Measurements from ENCODE around the gene CLEC2D.
"Not testable (repeated sequence)": the region's sequence is repeated elsewhere in the genome, so short reads cannot be mapped to it uniquely, and the experiment has no call there.

The CLEC2D gene

DNA sequence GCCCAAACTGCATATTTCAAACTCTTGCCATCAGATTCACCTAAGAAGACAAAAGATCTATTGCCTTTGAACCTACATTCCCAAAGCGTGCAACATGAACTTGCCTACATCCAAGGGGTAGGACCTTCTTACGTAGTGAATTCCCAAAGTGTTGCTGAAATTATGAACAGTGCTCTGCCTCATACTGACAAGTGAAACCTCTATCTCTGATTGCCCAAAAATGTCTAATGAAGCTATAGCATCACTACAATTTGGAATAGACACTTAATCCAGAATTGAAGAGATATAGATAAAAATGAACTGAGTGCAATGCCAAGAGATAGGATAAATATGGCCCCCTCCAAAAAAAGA, 31.1 kb downstream of the CLEC2D start:
- DNase-seq, result no peak

DNA sequence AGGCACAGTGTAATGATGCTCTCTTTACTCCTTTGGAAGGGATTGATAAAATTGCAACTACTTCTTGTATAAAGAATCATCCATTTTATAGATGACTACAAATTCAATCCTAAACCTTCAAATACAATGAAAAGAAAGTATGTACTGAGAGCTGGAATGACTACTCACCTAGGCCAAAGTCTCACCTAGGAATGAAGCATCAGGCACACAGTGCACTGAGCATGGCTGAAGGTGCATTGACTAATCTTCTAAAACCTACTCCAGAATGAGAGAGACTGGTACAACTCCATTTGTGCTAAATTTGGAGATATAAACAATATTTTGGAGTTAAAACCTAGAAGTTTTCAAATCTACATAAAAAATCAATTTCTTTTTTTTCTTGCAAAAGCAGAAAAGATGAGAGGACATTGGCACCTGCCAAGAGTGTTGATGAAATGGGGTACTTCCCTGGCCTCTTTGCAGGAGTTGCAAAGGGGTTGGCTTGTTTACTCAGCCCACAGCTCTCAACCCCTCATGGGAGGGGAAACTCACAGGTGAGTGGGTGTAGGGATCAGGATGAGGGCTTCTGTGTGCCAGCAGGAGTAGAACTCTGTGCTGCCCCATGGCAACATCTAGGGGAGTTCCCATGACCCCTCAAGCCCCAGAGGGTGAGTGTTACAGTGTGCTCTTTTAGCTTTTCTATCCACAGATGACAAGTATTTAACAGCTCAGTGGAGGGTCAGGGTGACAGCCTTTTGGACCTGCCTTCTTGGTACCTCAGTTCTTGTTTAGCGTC, 32.1 kb downstream of the CLEC2D start:
- no peak for DNase-seq

DNA sequence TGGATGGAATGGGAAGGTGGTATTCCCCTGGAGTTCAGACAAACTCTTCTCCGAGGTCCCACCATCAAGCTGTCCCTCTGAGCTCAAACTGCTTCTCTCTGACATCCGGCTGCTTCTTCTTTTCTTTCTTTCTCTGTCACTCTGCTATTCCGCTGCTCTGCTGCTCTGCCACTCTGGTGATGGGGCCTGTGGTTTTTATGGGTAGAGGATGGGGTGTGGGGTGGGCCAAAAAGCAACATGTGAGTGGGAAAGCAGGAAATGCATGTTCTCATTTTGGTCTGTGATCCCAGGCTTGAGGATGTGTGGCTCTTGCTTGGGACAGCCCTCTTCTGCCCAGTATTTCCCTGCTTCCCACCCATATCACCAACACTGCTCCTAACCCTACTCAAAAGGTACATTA, 32.7 kb downstream of the CLEC2D start:
- peak; percentile 41 to 72 for DNase-seq

DNA sequence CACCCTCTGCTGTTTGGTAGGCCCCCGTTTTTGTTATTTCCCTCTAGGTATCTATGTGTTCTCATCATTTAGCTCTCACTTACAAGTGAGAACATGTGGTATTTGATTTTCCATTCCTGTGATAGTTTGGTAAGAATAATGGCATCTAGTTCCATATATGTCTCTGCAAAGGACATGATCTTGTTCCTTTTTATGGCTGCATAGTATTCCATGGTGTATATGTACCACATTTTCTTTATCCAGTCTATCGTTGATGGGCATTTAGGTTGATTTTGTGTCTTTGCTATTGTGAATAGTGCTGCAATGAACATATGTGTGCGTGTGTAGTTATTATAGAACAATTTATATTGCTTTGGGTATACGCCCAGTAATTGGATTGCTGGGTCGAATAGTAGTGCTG, 35.0 kb downstream of the CLEC2D start:
- not testable (repeated sequence) for DNase-seq

GRCh38 chr12:9706086-9706685, 36.7 kb downstream of the CLEC2D start:
- DNase-seq, result no peak

DNA sequence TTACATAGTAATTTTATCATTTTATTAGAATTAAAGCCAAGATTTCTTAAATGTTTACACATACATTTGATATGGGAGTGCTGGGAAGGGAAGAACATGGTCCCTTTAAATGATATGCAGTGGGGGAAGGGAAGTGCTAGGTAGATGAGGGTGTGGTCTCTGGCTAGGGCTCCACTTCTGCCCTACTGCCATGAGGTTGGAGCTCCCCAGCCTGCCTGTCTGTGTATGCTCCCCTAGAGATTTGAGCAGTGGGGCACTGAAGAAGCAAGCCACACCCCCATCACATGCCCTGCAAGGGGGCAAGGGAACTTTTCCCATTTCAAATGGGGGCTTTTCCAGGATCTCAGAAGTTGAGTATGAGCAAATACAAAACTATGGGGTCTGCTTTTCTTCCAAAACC, 37.8 kb downstream of the CLEC2D start:
- no peak for DNase-seq

DNA sequence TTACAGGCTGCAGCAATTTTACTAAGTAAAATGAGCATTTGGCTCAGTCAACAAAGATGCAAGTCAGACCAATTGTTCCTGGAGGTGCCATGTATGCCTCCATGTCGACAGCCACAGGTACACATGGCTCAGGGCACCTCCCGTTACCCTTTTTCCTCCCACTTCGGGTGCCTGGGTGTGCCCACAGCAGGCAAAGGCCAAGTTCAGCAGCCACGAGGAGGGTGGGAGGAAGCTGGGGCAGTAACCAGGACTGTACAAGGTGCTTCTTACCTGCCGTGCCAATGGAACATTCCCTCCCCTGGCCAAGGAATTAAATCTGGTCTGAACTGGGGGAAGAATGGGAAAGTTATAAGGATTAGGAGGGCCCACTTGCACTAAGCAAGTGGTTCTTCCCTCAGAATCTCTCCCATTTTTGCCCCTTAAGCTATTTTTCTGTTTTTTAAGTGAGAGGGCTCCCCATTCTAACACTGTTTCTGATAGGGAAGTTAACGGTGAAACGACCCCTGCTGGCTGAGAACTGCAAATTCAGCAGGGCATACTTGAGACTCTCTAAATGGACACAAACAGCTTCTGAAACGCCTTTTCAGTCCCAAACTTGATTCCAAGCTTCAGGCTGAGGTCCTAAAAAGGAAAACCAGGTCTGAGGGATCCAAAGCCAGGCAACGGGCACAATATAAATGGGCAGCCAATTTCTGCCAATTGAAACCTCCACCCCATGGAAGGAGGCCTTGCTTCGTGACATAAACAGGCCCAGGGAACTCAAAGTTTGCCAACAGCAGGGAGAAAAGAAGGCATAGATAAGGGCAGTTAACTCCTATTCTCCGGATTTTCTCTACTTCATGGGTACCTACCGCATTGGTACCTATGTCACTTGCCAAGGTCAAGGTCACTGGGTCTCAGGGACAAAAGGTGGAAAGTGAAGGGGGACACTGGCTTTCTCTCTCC, 38.6 kb downstream of the CLEC2D start:
- DNase-seq, result peak; percentile 76 to 84

GRCh38 chr12:9708853-9709252, 39.3 kb downstream of the CLEC2D start:
- no peak for DNase-seq

DNA sequence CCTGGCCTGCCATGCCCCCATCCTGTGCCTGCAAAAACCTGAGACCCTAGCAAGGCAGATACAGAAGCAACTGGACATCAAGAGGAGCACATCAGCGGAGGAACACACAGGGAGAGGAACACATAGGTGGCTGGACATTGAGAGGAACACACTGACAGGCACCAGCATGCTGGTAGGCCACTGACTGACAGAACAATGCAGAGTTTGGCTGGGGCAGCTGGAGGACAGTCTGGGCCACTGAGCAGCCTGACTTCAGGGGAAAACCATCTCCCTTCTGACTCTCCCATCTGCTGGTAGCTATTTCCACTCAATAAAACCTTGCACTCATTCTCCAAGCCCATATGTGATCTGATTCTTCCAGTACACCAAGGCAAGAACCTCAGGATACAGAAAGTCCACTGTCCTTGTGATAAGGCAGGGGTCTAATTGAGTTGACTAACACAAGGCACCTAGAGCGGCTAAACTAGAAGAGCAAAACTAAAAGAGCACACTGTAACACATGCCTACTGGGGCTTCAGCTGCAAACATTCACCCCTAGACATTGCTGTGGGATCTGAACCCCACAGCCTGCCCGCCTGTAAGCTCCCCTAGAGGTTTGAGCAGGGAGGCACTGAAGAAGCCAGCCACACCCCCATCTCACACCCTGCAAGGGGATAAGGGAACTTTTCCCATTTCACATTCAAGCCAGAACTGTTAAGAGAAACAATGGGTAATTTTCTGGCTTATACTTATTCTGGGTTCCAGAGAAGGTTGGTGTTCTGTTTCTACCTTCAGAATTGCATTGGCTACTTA, 41.3 kb downstream of the CLEC2D start:
- DNase-seq, result no peak

GRCh38 chr12:9711664-9712063, 42.2 kb downstream of the CLEC2D start:
- DNase-seq, result no peak

GRCh38 chr12:9713032-9713558, 43.6 kb downstream of the CLEC2D start:
- DNase-seq, result not testable (repeated sequence)

GRCh38 chr12:9717070-9717925, 47.8 kb downstream of the CLEC2D start:
- DNase-seq, result no peak

- no peak for DNase-seq
These were observed 49.5 kb downstream of the CLEC2D start for GRCh38 chr12:9718968-9719367.

DNA sequence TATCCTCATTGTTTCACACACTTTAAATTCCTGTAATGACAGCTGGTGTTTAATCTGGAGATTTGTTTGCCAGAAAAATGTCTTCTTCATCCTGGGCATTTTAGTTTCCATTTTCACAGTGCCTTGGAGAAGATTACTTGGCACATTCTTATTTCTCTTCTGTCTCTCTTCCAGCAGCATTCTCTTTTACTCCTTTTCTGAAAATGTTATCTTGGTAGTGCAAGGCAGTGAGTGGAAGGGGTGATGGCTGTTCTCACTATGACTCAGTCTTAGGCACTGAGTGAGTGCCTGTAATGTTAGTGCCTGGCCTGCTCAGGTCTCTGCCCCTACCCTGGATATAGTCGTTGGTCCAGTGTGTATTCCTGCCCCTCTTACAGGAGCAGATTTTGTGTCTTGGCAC, 50.3 kb downstream of the CLEC2D start:
- DNase-seq, result no peak

GRCh38 chr12:9721394-9722092, 52.0 kb downstream of the CLEC2D start:
- DNase-seq, result peak in 1 of 2 donors; percentile 38

- DNase-seq, result no peak
These were observed 54.5 kb downstream of the CLEC2D start for GRCh38 chr12:9724023-9724422.

GRCh38 chr12:9725213-9725870, 55.8 kb downstream of the CLEC2D start:
- DNase-seq, result no peak

- DNase-seq, result no peak
These were observed 58.3 kb downstream of the CLEC2D start for GRCh38 chr12:9727813-9728212.

- no peak for DNase-seq
These were observed 59.6 kb downstream of the CLEC2D start for GRCh38 chr12:9729082-9729481.

- no peak for DNase-seq
These were observed 60.5 kb downstream of the CLEC2D start for GRCh38 chr12:9730011-9730410.
